AG10803 (cell line): ENCODE results near the gene MAVS.
"Not testable (repeated sequence)": the region's sequence is repeated elsewhere in the genome, so short reads cannot be mapped to it uniquely, and the experiment has no call there.

Source experiments
- DNase-seq: peaks from one replicate; pipeline ENCODE4 v3.0.0; 2010; ENCODE audit warnings: low read depth
- H3K4me3 ChIP-seq: 2 replicates; pipeline ENCODE4 v1.5.1; 2011; ENCODE audit warnings: mild to moderate bottlenecking, low read length, control low read depth
- TF ChIP-seq, protein P1 (sequence below): conservative IDR thresholded peaks from 2 replicates; pipeline ENCODE4 v1.5.1; 2011; ENCODE audit warnings: mild to moderate bottlenecking, low read length, control low read depth, inconsistent platforms

The MAVS gene

DNA sequence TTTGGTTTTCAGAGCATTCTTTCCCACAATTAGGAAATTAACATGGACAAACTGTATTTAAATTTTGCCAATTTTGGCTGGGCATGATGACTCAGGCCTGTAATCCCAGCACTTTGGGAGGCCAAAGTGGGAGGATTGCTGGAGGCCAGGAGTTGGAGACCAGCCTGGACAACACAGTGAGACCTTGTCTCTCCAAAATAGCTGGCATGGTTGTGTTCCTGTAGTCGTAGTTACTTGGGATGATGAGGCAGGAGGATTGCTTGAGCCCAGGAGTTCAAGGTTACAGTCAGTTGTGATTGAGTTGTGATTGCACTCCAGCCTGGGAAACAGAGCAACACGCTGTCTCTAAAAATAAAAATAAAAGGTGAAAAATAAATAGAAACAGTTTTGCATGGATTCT is 57.6 kb downstream of the MAVS start:
- DNase-seq: no peak
- TF ChIP-seq, protein P1, sequence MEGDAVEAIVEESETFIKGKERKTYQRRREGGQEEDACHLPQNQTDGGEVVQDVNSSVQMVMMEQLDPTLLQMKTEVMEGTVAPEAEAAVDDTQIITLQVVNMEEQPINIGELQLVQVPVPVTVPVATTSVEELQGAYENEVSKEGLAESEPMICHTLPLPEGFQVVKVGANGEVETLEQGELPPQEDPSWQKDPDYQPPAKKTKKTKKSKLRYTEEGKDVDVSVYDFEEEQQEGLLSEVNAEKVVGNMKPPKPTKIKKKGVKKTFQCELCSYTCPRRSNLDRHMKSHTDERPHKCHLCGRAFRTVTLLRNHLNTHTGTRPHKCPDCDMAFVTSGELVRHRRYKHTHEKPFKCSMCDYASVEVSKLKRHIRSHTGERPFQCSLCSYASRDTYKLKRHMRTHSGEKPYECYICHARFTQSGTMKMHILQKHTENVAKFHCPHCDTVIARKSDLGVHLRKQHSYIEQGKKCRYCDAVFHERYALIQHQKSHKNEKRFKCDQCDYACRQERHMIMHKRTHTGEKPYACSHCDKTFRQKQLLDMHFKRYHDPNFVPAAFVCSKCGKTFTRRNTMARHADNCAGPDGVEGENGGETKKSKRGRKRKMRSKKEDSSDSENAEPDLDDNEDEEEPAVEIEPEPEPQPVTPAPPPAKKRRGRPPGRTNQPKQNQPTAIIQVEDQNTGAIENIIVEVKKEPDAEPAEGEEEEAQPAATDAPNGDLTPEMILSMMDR: no peak
- H3K4me3 ChIP-seq: no peak overlapping the region

DNA sequence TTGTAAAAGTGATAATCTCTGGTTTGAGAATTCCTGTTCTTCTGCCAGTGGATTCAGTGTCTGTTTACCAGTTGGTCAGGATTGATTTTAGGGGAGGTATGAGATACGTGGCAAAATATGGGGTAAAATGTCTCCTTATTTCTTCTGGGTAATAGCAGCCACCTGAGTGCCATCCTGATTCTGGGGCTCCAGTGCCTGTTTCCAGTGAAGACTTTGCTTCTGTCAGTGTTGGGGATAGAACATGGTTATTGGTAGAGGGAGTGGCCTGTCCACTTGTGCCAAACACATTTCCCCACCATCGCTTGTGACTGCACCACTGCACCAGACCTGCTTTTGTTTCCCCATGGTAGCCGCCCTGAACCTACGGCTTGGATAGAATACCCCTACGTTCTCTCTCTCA is 58.2 kb downstream of the MAVS start:
- TF ChIP-seq, protein P1: no peak
- DNase-seq: no peak
- no peak overlapping the region for H3K4me3 ChIP-seq

DNA sequence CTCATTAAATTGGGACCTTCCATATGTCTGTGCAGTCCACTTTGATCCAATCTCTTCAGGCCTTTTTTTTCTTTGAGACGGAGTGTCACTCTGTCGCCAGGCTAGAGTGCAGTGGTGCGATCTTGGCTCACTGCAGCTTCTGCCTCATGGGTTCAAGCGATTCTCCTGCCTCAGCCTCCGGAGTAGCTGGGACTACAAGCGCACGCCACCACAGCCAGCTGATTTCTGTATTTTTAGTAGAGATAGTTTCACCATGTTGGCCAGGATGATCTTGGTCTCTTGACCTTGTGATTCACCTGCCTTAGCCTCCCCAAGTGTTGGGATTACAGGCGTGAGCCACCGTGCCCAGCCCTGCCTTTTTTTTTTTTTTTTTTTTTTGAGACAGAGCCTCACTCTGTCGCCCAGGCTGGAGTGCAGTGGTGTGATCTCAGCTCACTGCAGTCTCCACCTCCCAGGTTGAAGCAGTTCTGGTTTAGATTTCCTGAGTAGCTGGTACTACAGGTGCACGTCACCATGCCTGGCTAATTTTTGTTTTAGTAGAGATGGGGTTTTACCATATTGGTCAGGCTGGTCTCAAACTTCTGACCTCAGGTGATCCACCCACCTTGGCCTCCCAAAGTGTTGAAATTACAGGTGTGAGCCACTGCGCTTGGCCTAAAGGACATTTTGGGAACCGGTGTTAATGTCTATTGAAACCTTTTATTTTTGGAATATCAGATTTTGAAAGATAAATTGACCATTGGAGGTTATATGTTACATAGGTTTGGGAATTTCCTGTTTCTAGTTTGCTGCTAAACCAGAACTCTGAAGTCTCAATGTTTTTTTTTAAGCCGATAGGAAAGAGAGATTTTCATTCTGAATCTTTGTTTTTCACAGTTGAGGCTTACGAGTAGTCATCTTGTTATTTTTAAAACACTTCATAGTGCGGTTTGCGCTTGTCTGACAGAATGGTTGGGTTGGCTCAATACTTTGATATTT is 60.4 kb downstream of the MAVS start:
- not testable (repeated sequence) for H3K4me3 ChIP-seq, DNase-seq

DNA sequence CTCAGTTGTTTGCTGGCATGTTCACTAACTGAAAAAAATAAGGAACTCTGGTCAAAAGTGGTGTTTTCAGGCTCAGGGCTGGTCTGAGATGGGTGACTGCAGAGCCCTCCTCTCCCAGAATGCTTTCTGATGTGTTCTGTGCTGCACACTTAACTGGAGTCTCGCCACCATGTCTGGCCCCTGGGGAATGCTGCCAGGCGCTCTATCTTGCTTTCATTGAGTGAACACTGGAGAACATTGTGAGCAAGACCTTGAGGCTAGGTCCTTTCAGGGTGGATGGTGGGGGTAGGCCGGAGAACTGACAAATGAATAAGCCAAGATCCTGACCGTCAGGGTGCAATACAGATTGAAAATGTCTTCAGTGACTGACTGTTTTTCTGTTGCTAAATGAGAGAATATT is 62.0 kb downstream of the MAVS start:
- no peak for DNase-seq
- TF ChIP-seq, protein P1: no peak
- no peak overlapping the region for H3K4me3 ChIP-seq

DNA sequence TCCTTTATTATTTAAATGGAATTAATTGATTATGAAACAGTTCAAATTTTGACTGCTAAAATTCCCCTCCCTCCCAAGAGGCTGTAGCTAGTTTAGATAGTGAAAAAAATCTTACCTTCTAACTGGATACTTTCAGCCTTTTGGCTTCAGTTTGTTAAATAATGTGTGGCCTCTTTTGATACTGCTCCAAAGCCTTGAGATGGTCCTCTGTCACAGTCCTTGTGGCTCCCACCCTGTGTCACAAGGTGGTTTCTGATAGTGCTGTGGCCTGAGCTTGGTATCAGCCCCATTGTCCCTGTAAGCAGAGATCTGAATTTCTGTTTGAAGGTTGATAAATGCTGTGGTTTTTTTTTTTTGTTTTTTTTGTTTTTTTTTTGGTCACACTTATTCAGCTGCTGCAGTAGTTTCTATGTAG is 63.3 kb downstream of the MAVS start:
- no peak for DNase-seq
- TF ChIP-seq, protein P1: no peak
- no peak overlapping the region for H3K4me3 ChIP-seq

DNA sequence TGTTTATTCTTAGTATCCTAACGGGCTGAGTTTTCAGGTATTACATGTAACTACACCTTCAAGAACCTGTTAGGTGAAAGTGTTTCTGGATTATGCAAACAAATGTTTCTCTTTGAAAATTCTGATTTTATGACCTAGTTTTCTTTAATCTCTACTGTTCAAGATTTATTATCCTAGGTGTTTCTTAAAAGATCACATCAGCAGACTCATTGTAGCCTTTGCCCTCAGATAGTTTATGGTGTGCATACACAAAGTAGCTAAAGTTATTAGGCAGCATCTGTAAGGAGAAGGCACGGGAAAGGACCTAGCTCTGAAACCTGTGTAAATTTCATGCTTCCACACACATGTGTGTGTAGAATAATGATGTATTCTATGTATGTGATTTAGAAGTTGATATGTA is 64.2 kb downstream of the MAVS start:
- TF ChIP-seq, protein P1: no peak
- H3K4me3 ChIP-seq: no peak overlapping the region
- no peak for DNase-seq

DNA sequence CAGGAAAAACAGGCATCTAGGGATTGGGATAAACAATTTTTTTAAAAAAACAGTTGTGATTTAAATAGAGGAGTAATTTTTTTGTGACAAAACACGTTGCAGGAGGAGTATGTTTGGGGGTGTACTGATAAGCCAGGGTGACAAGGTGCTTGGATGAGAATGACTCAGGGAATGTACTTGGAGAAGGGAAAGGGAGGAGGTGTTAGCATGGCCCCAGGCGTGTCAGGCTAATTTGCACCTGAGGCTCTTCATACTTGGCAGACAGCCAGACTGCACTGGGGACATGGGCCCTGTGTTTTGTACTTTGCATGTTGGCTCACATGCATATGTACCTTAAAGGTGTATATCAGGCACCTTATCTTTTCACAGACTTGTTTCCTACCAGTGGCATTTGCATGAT is 65.3 kb downstream of the MAVS start:
- no peak for DNase-seq
- TF ChIP-seq, protein P1: no peak
- no peak overlapping the region for H3K4me3 ChIP-seq
